ENCODE results near the gene PPP1R7. TPM values are rescaled to one million over a fixed set of nuclear protein-coding genes. Genes with fewer than 3 reads are reported as not detected.

Gene PPP1R7
- total RNA-seq, 1 donor from 2014 or later, result 49.9 TPM

DNA sequence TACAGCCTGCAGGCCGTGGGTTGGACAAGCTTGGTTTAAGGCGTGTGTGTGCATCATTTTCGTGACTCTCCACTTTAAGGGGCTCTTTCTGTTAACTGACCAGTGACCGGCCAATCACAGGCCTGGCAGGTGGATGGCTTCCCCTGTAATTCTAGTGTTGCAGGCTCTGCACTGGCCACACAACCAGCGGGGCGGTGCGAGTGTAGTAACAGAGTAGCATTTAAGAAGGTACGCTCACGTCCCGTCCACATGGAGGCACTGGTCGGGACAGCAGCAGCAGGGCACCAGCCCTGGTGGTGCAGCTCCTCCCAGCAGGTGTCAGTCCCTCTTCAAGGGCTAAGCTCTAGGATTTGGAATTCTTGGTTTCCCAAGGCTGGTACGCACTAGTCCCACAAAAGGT lies 30.2 kb downstream of the PPP1R7 start:
- DNase-seq (ENCODE audit: low spot score, unreplicated experiment), result no peak
- no peaks in the 10 kb centered on the region for H3K27me3 Mint-ChIP-seq

DNA sequence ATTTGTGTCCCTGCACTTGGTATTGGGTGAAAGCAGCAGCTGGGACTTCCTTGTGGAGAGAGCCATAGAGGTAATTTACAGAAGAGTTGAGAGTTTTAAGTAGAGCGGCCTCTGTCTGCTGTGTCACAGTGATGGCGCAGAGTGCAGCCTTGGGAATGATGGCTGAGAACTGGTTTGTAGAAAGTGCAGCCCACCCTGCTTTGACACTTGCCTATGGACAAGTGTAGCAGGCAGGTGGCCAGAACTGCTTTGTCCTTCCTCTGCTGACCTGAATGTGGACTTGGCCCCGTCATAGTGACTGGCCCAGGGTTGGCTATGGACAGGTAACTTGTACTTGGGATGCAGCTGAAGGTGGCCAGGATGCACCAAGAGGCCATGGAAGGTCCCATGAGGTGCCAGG lies 31.9 kb downstream of the PPP1R7 start:
- DNase-seq (ENCODE audit: low spot score, unreplicated experiment), result no peak
- Mint-ChIP-seq H3K27ac (peak overlapping the region; percentile 41), H3K27me3 (no peaks in the 10 kb centered on the region), H3K9me3 (ENCODE audit: low read depth) (no peaks in the 10 kb centered on the region), H3K36me3 (ENCODE audit: insufficient read depth) (peaks cover 11% of the 10 kb centered on the region), H3K4me1 (ENCODE audit: low read depth) (peaks cover 2% of the 10 kb centered on the region), H3K4me3 (ENCODE audit: low read depth) (no peak overlapping the region)
- TF ChIP-seq CTCF (IDR thresholded peaks at IDR 0.05; ENCODE audit: unreplicated experiment), result no peak

More for the DNA sequence above, 30.2 kb downstream of the PPP1R7 start:
- Mint-ChIP-seq H3K36me3 (ENCODE audit: insufficient read depth) (peaks cover 12% of the 10 kb centered on the region), H3K4me1 (ENCODE audit: low read depth) (no peaks in the 10 kb centered on the region), H3K9me3 (ENCODE audit: low read depth) (no peaks in the 10 kb centered on the region), H3K27ac (no peak overlapping the region), H3K4me3 (ENCODE audit: low read depth) (no peak overlapping the region)
- no peak for TF ChIP-seq CTCF (IDR thresholded peaks at IDR 0.05; ENCODE audit: unreplicated experiment)

DNA sequence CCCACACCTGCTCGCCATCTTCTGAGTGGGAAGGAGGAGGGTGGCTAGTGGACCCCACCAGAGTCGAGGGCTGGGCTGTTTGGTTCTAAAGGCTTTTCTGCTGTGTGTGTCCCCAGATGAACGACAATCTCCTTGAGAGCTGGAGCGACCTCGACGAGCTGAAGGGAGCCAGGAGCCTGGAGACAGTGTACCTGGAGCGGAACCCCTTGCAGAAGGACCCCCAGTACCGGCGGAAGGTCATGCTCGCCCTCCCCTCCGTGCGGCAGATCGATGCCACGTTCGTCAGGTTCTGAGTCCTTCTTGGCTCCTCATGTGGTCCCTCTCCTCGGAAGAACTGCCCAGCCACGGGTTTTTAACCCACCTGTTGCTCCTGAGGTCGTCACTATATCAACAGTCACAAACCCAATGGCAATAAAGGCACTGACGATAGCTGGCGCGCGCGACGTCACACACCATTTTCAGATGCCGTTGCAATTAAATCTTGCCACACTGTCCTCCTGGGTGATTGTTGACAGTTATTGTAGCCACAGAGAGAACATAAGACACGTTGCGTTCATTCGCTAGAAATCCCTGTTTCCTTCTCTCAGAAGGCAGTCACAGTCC lies 32.4 kb downstream of the PPP1R7 start:
- no peaks in the 10 kb centered on the region for H3K27me3 Mint-ChIP-seq
- peaks cover 2% of the 10 kb centered on the region for H3K4me1 Mint-ChIP-seq (ENCODE audit: low read depth)
- no peak overlapping the region for H3K4me3 Mint-ChIP-seq (ENCODE audit: low read depth)
- H3K36me3 Mint-ChIP-seq (ENCODE audit: insufficient read depth), result peaks cover 11% of the 10 kb centered on the region
- peak overlapping the region; percentile 41 for H3K27ac Mint-ChIP-seq
- H3K9me3 Mint-ChIP-seq (ENCODE audit: low read depth), result no peaks in the 10 kb centered on the region
- no peak for DNase-seq (ENCODE audit: low spot score, unreplicated experiment)
- no peak for TF ChIP-seq CTCF (IDR thresholded peaks at IDR 0.05; ENCODE audit: unreplicated experiment)

- H3K4me1 Mint-ChIP-seq (ENCODE audit: low read depth), result peaks cover 5% of the 10 kb centered on the region
- DNase-seq (ENCODE audit: low spot score, unreplicated experiment), result no peak
- H3K27me3 Mint-ChIP-seq, result no peaks in the 10 kb centered on the region
- no peak for TF ChIP-seq CTCF (IDR thresholded peaks at IDR 0.05; ENCODE audit: unreplicated experiment)
- H3K9me3 Mint-ChIP-seq (ENCODE audit: low read depth), result no peaks in the 10 kb centered on the region
- H3K4me3 Mint-ChIP-seq (ENCODE audit: low read depth), result no peak overlapping the region
- H3K27ac Mint-ChIP-seq, result no peak overlapping the region
- peaks cover 8% of the 10 kb centered on the region for H3K36me3 Mint-ChIP-seq (ENCODE audit: insufficient read depth)
Observed at GRCh38 chr2:241183221-241183620, 33.0 kb downstream of the PPP1R7 start.

DNA sequence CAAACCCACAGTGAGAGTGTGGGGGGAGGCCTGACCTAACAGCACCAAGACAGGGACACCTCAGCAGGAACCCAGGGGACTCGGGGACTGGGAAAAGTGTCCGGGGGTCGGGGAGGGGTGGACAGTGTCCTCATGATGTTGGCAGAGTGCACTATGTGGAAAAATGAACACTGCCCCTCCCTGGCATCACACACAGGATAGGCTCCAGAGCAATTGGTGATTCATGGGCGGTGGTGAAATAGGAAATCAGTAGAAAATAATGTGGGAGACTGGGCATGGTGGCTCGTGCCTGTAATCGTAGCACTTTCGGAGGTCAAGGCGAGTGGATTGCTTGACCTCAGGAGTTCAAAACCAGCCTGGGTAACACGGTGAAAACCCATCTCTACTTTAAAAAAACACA lies 34.6 kb downstream of the PPP1R7 start:
- no peak for DNase-seq (ENCODE audit: low spot score, unreplicated experiment)
- Mint-ChIP-seq H3K4me3 (ENCODE audit: low read depth) (no peak overlapping the region), H3K27ac (peak overlapping the region; percentile 69), H3K4me1 (ENCODE audit: low read depth) (peaks cover 5% of the 10 kb centered on the region), H3K27me3 (no peaks in the 10 kb centered on the region), H3K36me3 (ENCODE audit: insufficient read depth) (peaks cover 2% of the 10 kb centered on the region), H3K9me3 (ENCODE audit: low read depth) (no peaks in the 10 kb centered on the region)
- TF ChIP-seq CTCF (IDR thresholded peaks at IDR 0.05; ENCODE audit: unreplicated experiment), result no peak

Data from progenitor cell of endocrine pancreas (in vitro differentiated cells).